ENCODE results near the gene PCDH9.

PCDH9 gene

GRCh38 chr13:66948910-66949309, 281.2 kb downstream of the PCDH9 start:
- Histone ChIP-seq H3K4me2 (ENCODE audit: insufficient read depth, low read length, poor library complexity, severe bottlenecking) (no peak overlapping the region), H2BK5ac (ENCODE audit: low read length) (no peak overlapping the region), H3K79me1 (ENCODE audit: low read depth, low read length) (no peaks in the 10 kb centered on the region), H3K4me3 (ENCODE audit: low read length in 2 of 2) (no peak overlapping the region), H2BK12ac (ENCODE audit: low read length) (no peak overlapping the region), H2AFZ (ENCODE audit: low read length) (peak overlapping the region; percentile 12), H3K27me3 (ENCODE audit: control insufficient read depth in 3 of 3, insufficient read depth in 3 of 3, low read depth in 1 of 3, low read length in 3 of 3) (no peaks in the 10 kb centered on the region), H4K8ac (ENCODE audit: low read depth, low read length) (no peak overlapping the region), H3K4ac (ENCODE audit: low read length) (no peak overlapping the region), H3K9ac (ENCODE audit: low read depth, low read length, poor library complexity) (no peak overlapping the region), H3K23ac (ENCODE audit: low read depth, low read length, poor library complexity) (no peak overlapping the region), H2AK5ac (ENCODE audit: low read depth, low read length) (no peak overlapping the region), H3K4me1 (ENCODE audit: control insufficient read depth in 2 of 2, insufficient read depth in 1 of 2, low read depth in 1 of 2, low read length in 2 of 2) (no peaks in the 10 kb centered on the region), H2BK120ac (ENCODE audit: low read depth, low read length) (no peak overlapping the region), H2BK15ac (ENCODE audit: low read length) (no peak overlapping the region), H3K14ac (ENCODE audit: low read length) (no peak overlapping the region), H3K18ac (ENCODE audit: low read length) (no peak overlapping the region), H4K91ac (ENCODE audit: low read depth, low read length, poor library complexity) (no peak overlapping the region), H3K27ac (replicated peaks; ENCODE audit: low read length) (no peak overlapping the region), H3K9me3 (replicated peaks in 1 of 2; ENCODE audit: control insufficient read depth in 2 of 2, insufficient read depth in 1 of 2, low read depth in 1 of 2, low read length in 2 of 2) (no peaks in the 10 kb centered on the region), H3K36me3 (replicated peaks in 1 of 2; ENCODE audit: control insufficient read depth in 2 of 2, insufficient read depth in 2 of 2, low read length in 2 of 2) (no peaks in the 10 kb centered on the region)
- no CpG with 5 or more reads among the region's 6 CpGs for WGBS, 2 donors (ENCODE audit: extremely low coverage in 2 of 2, insufficient read length in 2 of 2, insufficient replicate concordance in 1 of 2)
- DNase-seq (ENCODE audit: low spot score): no peak

- DNase-seq (ENCODE audit: low spot score): no peak
- Histone ChIP-seq H3K27me3 (ENCODE audit: control insufficient read depth in 3 of 3, insufficient read depth in 3 of 3, low read depth in 1 of 3, low read length in 3 of 3) (no peaks in the 10 kb centered on the region), H2BK15ac (ENCODE audit: low read length) (no peak overlapping the region), H3K9me3 (replicated peaks in 1 of 2; ENCODE audit: control insufficient read depth in 2 of 2, insufficient read depth in 1 of 2, low read depth in 1 of 2, low read length in 2 of 2) (no peaks in the 10 kb centered on the region), H3K4me1 (ENCODE audit: control insufficient read depth in 2 of 2, insufficient read depth in 1 of 2, low read depth in 1 of 2, low read length in 2 of 2) (no peaks in the 10 kb centered on the region), H3K9ac (ENCODE audit: low read depth, low read length, poor library complexity) (no peak overlapping the region), H3K27ac (replicated peaks; ENCODE audit: low read length) (no peak overlapping the region), H2AFZ (ENCODE audit: low read length) (no peak overlapping the region), H3K4ac (ENCODE audit: low read length) (no peak overlapping the region), H2BK120ac (ENCODE audit: low read depth, low read length) (no peak overlapping the region), H3K23ac (ENCODE audit: low read depth, low read length, poor library complexity) (no peak overlapping the region), H3K36me3 (replicated peaks in 1 of 2; ENCODE audit: control insufficient read depth in 2 of 2, insufficient read depth in 2 of 2, low read length in 2 of 2) (no peaks in the 10 kb centered on the region), H4K91ac (ENCODE audit: low read depth, low read length, poor library complexity) (no peak overlapping the region), H2AK5ac (ENCODE audit: low read depth, low read length) (no peak overlapping the region), H3K18ac (ENCODE audit: low read length) (no peak overlapping the region), H3K4me3 (ENCODE audit: low read length in 2 of 2) (no peak overlapping the region), H4K8ac (ENCODE audit: low read depth, low read length) (no peak overlapping the region), H3K14ac (ENCODE audit: low read length) (no peak overlapping the region), H2BK5ac (ENCODE audit: low read length) (no peak overlapping the region), H3K79me1 (ENCODE audit: low read depth, low read length) (no peaks in the 10 kb centered on the region), H2BK12ac (ENCODE audit: low read length) (no peak overlapping the region), H3K4me2 (ENCODE audit: insufficient read depth, low read length, poor library complexity, severe bottlenecking) (no peak overlapping the region)
- no CpG with 5 or more reads among the region's 3 CpGs for WGBS, 2 donors (ENCODE audit: extremely low coverage in 2 of 2, insufficient read length in 2 of 2, insufficient replicate concordance in 1 of 2)
Measured at GRCh38 chr13:66943530-66943929, 286.6 kb downstream of the PCDH9 start.

- H3K9ac ChIP-seq (ENCODE audit: low read depth, low read length, poor library complexity): no peak overlapping the region
- no peak overlapping the region for H4K8ac ChIP-seq (ENCODE audit: low read depth, low read length)
- no peak overlapping the region for H3K4me2 ChIP-seq (ENCODE audit: insufficient read depth, low read length, poor library complexity, severe bottlenecking)
- H2AK5ac ChIP-seq (ENCODE audit: low read depth, low read length): no peak overlapping the region
- H3K4me3 ChIP-seq (ENCODE audit: low read length in 2 of 2): no peak overlapping the region
- H3K18ac ChIP-seq (ENCODE audit: low read length): no peak overlapping the region
- no peak overlapping the region for H2BK5ac ChIP-seq (ENCODE audit: low read length)
- H3K4me1 ChIP-seq (ENCODE audit: control insufficient read depth in 2 of 2, insufficient read depth in 1 of 2, low read depth in 1 of 2, low read length in 2 of 2): no peaks in the 10 kb centered on the region
- H3K79me1 ChIP-seq (ENCODE audit: low read depth, low read length): no peaks in the 10 kb centered on the region
- no peak overlapping the region for H2BK12ac ChIP-seq (ENCODE audit: low read length)
- no peak overlapping the region for H4K91ac ChIP-seq (ENCODE audit: low read depth, low read length, poor library complexity)
- H3K27me3 ChIP-seq (ENCODE audit: control insufficient read depth in 3 of 3, insufficient read depth in 3 of 3, low read depth in 1 of 3, low read length in 3 of 3): no peaks in the 10 kb centered on the region
- H2AFZ ChIP-seq (ENCODE audit: low read length): no peak overlapping the region
- H2BK120ac ChIP-seq (ENCODE audit: low read depth, low read length): no peak overlapping the region
- no peak overlapping the region for H3K14ac ChIP-seq (ENCODE audit: low read length)
- no peaks in the 10 kb centered on the region for H3K9me3 ChIP-seq (replicated peaks in 1 of 2; ENCODE audit: control insufficient read depth in 2 of 2, insufficient read depth in 1 of 2, low read depth in 1 of 2, low read length in 2 of 2)
- no peak overlapping the region for H3K27ac ChIP-seq (replicated peaks; ENCODE audit: low read length)
- no CpG with 5 or more reads among the region's 4 CpGs for WGBS, 2 donors (ENCODE audit: extremely low coverage in 2 of 2, insufficient read length in 2 of 2, insufficient replicate concordance in 1 of 2)
- no peak overlapping the region for H2BK15ac ChIP-seq (ENCODE audit: low read length)
- H3K36me3 ChIP-seq (replicated peaks in 1 of 2; ENCODE audit: control insufficient read depth in 2 of 2, insufficient read depth in 2 of 2, low read length in 2 of 2): no peaks in the 10 kb centered on the region
- H3K23ac ChIP-seq (ENCODE audit: low read depth, low read length, poor library complexity): no peak overlapping the region
- no peak for DNase-seq (ENCODE audit: low spot score)
- H3K4ac ChIP-seq (ENCODE audit: low read length): no peak overlapping the region
Measured at GRCh38 chr13:66940113-66940512, 290.0 kb downstream of the PCDH9 start.

- no peak overlapping the region for H2BK12ac ChIP-seq (ENCODE audit: low read length)
- H2BK15ac ChIP-seq (ENCODE audit: low read length): no peak overlapping the region
- H3K4me2 ChIP-seq (ENCODE audit: insufficient read depth, low read length, poor library complexity, severe bottlenecking): no peak overlapping the region
- no peak overlapping the region for H4K8ac ChIP-seq (ENCODE audit: low read depth, low read length)
- H3K14ac ChIP-seq (ENCODE audit: low read length): no peak overlapping the region
- DNase-seq (ENCODE audit: low spot score): no peak
- no peak overlapping the region for H3K9ac ChIP-seq (ENCODE audit: low read depth, low read length, poor library complexity)
- H3K79me1 ChIP-seq (ENCODE audit: low read depth, low read length): no peaks in the 10 kb centered on the region
- H3K18ac ChIP-seq (ENCODE audit: low read length): no peak overlapping the region
- H3K4ac ChIP-seq (ENCODE audit: low read length): no peak overlapping the region
- H4K91ac ChIP-seq (ENCODE audit: low read depth, low read length, poor library complexity): no peak overlapping the region
- no peak overlapping the region for H2BK120ac ChIP-seq (ENCODE audit: low read depth, low read length)
- no peaks in the 10 kb centered on the region for H3K27me3 ChIP-seq (ENCODE audit: control insufficient read depth in 3 of 3, insufficient read depth in 3 of 3, low read depth in 1 of 3, low read length in 3 of 3)
- no peak overlapping the region for H2AFZ ChIP-seq (ENCODE audit: low read length)
- H2AK5ac ChIP-seq (ENCODE audit: low read depth, low read length): no peak overlapping the region
- WGBS, 2 donors (ENCODE audit: extremely low coverage in 2 of 2, insufficient read length in 2 of 2, insufficient replicate concordance in 1 of 2): no CpG with 5 or more reads among the region's 5 CpGs
- no peak overlapping the region for H3K27ac ChIP-seq (replicated peaks; ENCODE audit: low read length)
- no peaks in the 10 kb centered on the region for H3K9me3 ChIP-seq (replicated peaks in 1 of 2; ENCODE audit: control insufficient read depth in 2 of 2, insufficient read depth in 1 of 2, low read depth in 1 of 2, low read length in 2 of 2)
- H3K23ac ChIP-seq (ENCODE audit: low read depth, low read length, poor library complexity): no peak overlapping the region
- H3K4me3 ChIP-seq (ENCODE audit: low read length in 2 of 2): no peak overlapping the region
- no peaks in the 10 kb centered on the region for H3K4me1 ChIP-seq (ENCODE audit: control insufficient read depth in 2 of 2, insufficient read depth in 1 of 2, low read depth in 1 of 2, low read length in 2 of 2)
- no peaks in the 10 kb centered on the region for H3K36me3 ChIP-seq (replicated peaks in 1 of 2; ENCODE audit: control insufficient read depth in 2 of 2, insufficient read depth in 2 of 2, low read length in 2 of 2)
- no peak overlapping the region for H2BK5ac ChIP-seq (ENCODE audit: low read length)
Measured at GRCh38 chr13:66937423-66937822, 292.7 kb downstream of the PCDH9 start.

Measured in neuronal stem cell (in vitro differentiated cells).